Measurements from ENCODE around the gene TNFRSF9. TPM values are rescaled to one million over a fixed set of nuclear protein-coding genes. Genes with fewer than 3 reads are reported as not detected.
A peak's percentile ranks its signal among the peaks of the same experiment; 100 is the strongest.

TNFRSF9 gene
- total and polyA plus RNA-seq, 9 of the 15 experiments (the other 6 are each of a cell fraction or from before 2014, with no cell fraction given) = 0.04 to 0.29 (median 0.08) TPM; not detected in 1

- TF ChIP-seq ZNF740 (CRISPR knock-in tag; IDR thresholded peaks at IDR 0.05) = no peak
- TF ChIP-seq ZNF740 (tag; IDR thresholded peaks at IDR 0.05) = 0 out of 4 replicates have a peak, but pooled peaks of 1 of the 2 experiments have one; percentile 29
- TF ChIP-seq, protein P1, sequence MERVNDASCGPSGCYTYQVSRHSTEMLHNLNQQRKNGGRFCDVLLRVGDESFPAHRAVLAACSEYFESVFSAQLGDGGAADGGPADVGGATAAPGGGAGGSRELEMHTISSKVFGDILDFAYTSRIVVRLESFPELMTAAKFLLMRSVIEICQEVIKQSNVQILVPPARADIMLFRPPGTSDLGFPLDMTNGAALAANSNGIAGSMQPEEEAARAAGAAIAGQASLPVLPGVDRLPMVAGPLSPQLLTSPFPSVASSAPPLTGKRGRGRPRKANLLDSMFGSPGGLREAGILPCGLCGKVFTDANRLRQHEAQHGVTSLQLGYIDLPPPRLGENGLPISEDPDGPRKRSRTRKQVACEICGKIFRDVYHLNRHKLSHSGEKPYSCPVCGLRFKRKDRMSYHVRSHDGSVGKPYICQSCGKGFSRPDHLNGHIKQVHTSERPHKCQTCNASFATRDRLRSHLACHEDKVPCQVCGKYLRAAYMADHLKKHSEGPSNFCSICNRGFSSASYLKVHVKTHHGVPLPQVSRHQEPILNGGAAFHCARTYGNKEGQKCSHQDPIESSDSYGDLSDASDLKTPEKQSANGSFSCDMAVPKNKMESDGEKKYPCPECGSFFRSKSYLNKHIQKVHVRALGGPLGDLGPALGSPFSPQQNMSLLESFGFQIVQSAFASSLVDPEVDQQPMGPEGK (CRISPR knock-in tag; IDR thresholded peaks at IDR 0.05; ENCODE audit: borderline replicate concordance) = no peak
- TF ChIP-seq SNIP1 (IDR thresholded peaks at IDR 0.05; ENCODE audit: low read depth) = no peak
- TF ChIP-seq NRF1 (conservative IDR thresholded peaks at IDR 0.05 in 1 of 2, IDR thresholded peaks at IDR 0.05 in 1 of 2) = 0 out of 4 replicates have a peak, but pooled peaks of 1 of the 2 experiments have one; percentile 16
- no peak for TF ChIP-seq ZNF707 (CRISPR knock-in tag; conservative IDR thresholded peaks at IDR 0.05)
- no peak for TF ChIP-seq ZNF239 (CRISPR knock-in tag; IDR thresholded peaks at IDR 0.05)
- TF ChIP-seq ZBTB2 (IDR thresholded peaks at IDR 0.05) = no peak
- TF ChIP-seq ZSCAN32 (CRISPR knock-in tag; IDR thresholded peaks at IDR 0.05) = no peak
These were observed 54.9 kb downstream of the TNFRSF9 start (continued) for GRCh38 chr1:7885513-7886404.

Data from K562 (cell line).